ENCODE results near the gene SUGP2. TPM values are rescaled to one million over a fixed set of nuclear protein-coding genes. Genes with fewer than 3 reads are reported as not detected.

SUGP2 gene
- polyA plus RNA-seq, 1 donor from 2014 or later = 204 TPM

DNA sequence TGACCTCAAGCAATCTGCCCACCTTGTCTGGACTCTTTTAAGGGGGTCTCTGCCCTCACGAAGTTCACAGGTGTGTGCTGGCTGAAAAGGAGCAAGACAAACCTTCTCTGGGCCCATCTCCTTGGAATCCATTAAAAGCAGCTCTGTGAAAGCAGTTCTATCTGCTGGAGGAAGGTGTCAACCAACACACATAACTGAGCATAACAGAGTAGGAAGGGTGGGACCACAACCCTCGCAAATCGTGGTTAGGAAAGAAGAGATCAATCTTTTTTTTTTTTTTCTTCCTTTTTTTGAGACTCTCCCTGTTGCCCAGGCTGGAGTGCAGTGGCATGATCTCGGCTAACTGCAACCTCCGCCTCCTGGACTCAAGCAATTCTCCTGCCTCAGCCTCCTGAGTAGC is 1.4 kb downstream of the SUGP2 start:
- no peaks in the 10 kb centered on the region for H3K36me3 ChIP-seq (ENCODE audit: insufficient read depth, low read length)
- H3K79me2 ChIP-seq (replicated peaks; ENCODE audit: insufficient read depth, low read length) = peaks cover 32% of the 10 kb centered on the region
- H3K4me2 ChIP-seq (ENCODE audit: low read length) = peak overlapping the region; percentile 8
- no peaks in the 10 kb centered on the region for H3K27me3 ChIP-seq (ENCODE audit: insufficient read depth, low read depth, low read length)
- TF ChIP-seq CTCF (IDR thresholded peaks at IDR 0.05; ENCODE audit: poor library complexity, severe bottlenecking) = no peak
- TF ChIP-seq REST (IDR thresholded peaks at IDR 0.05; ENCODE audit: borderline replicate concordance) = no peak
- no peak for TF ChIP-seq MXI1 (conservative IDR thresholded peaks at IDR 0.05; ENCODE audit: poor library complexity, severe bottlenecking)
- no peak for TF ChIP-seq POLR2AphosphoS5 (IDR thresholded peaks at IDR 0.05)
- no peak for TF ChIP-seq RAD21 (conservative IDR thresholded peaks at IDR 0.05)
- TF ChIP-seq TAF1 (IDR thresholded peaks at IDR 0.05; ENCODE audit: low read depth) = no peak
- TF ChIP-seq EZH2 (IDR thresholded peaks at IDR 0.05; ENCODE audit: borderline replicate concordance, insufficient read depth, low read length, poor library complexity, severe bottlenecking) = no peak
- TF ChIP-seq SMC3 (conservative IDR thresholded peaks at IDR 0.05; ENCODE audit: poor library complexity) = no peak
- TF ChIP-seq EP300 (conservative IDR thresholded peaks at IDR 0.05; ENCODE audit: poor library complexity, severe bottlenecking) = no peak
- peak overlapping the region; percentile 95 for H3K9ac ChIP-seq (ENCODE audit: low read length)
- no peak overlapping the region for H2AFZ ChIP-seq (ENCODE audit: low read depth, low read length)
- peak overlapping the region; percentile 97 for H3K27ac ChIP-seq (ENCODE audit: low read length)
- no peaks in the 10 kb centered on the region for H3K9me3 ChIP-seq (ENCODE audit: low read length)
- no peaks in the 10 kb centered on the region for H4K20me1 ChIP-seq (ENCODE audit: insufficient read depth)
- no peaks in the 10 kb centered on the region for H3F3A ChIP-seq (ENCODE audit: insufficient read depth, low read length, poor library complexity, severe bottlenecking)
- H3K9me2 ChIP-seq (ENCODE audit: insufficient read depth, low read length) = no peaks in the 10 kb centered on the region
- peak overlapping the region; percentile 88 for H3K4me3 ChIP-seq (ENCODE audit: low read length)

DNA sequence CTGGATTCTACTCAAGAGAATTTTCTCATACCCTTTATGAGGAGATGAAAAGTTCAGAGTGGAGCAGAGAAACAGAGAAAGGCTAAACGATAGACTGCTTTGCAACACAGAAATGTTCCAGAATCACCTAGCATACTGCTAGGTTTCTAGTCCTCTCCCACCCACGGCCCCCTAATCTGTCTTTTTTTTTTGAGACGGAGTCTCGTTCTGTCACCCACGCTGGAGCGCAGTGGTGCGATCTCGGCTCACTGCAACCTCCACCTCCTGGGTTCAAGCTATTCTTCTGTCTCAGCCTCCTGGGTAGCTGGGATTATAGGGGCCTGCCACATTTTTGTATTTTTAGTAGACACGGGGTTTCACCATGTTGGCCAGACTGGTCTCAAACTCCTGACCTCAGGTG is 4.8 kb downstream of the SUGP2 start:
- Histone ChIP-seq H3K9ac (ENCODE audit: low read length) (no peak overlapping the region), H3K36me3 (ENCODE audit: insufficient read depth, low read length) (peaks cover 9% of the 10 kb centered on the region), H3K4me2 (ENCODE audit: low read length) (no peak overlapping the region), H3K9me2 (ENCODE audit: insufficient read depth, low read length) (no peaks in the 10 kb centered on the region), H3K27ac (ENCODE audit: low read length) (no peak overlapping the region), H3K9me3 (ENCODE audit: low read length) (no peaks in the 10 kb centered on the region), H3K27me3 (ENCODE audit: insufficient read depth, low read depth, low read length) (no peaks in the 10 kb centered on the region), H2AFZ (ENCODE audit: low read depth, low read length) (no peak overlapping the region), H4K20me1 (ENCODE audit: insufficient read depth) (peaks cover 3% of the 10 kb centered on the region), H3K79me2 (replicated peaks; ENCODE audit: insufficient read depth, low read length) (peaks cover 26% of the 10 kb centered on the region), H3K4me3 (ENCODE audit: low read length) (no peak overlapping the region), H3F3A (ENCODE audit: insufficient read depth, low read length, poor library complexity, severe bottlenecking) (no peaks in the 10 kb centered on the region)
- TF ChIP-seq SMC3 (conservative IDR thresholded peaks at IDR 0.05; ENCODE audit: poor library complexity) (no peak), MXI1 (conservative IDR thresholded peaks at IDR 0.05; ENCODE audit: poor library complexity, severe bottlenecking) (no peak), RAD21 (conservative IDR thresholded peaks at IDR 0.05) (no peak), EZH2 (IDR thresholded peaks at IDR 0.05; ENCODE audit: borderline replicate concordance, insufficient read depth, low read length, poor library complexity, severe bottlenecking) (no peak), EP300 (conservative IDR thresholded peaks at IDR 0.05; ENCODE audit: poor library complexity, severe bottlenecking) (no peak), CTCF (IDR thresholded peaks at IDR 0.05; ENCODE audit: poor library complexity, severe bottlenecking) (no peak), REST (IDR thresholded peaks at IDR 0.05; ENCODE audit: borderline replicate concordance) (no peak), TAF1 (IDR thresholded peaks at IDR 0.05; ENCODE audit: low read depth) (no peak), POLR2AphosphoS5 (IDR thresholded peaks at IDR 0.05) (no peak)

Measured in neural cell (in vitro differentiated cells).